HG02981 (cell line): ENCODE data around the gene ACLY.

Experiments used
- ATAC-seq: cut with Tn5 transposase; IDR thresholded peaks from one replicate; pipeline ENCODE4 v1.9.1; 2021; ENCODE audit warnings: mild to moderate bottlenecking, moderate library complexity; ENCODE audit not compliant: unreplicated experiment

Gene ACLY

DNA sequence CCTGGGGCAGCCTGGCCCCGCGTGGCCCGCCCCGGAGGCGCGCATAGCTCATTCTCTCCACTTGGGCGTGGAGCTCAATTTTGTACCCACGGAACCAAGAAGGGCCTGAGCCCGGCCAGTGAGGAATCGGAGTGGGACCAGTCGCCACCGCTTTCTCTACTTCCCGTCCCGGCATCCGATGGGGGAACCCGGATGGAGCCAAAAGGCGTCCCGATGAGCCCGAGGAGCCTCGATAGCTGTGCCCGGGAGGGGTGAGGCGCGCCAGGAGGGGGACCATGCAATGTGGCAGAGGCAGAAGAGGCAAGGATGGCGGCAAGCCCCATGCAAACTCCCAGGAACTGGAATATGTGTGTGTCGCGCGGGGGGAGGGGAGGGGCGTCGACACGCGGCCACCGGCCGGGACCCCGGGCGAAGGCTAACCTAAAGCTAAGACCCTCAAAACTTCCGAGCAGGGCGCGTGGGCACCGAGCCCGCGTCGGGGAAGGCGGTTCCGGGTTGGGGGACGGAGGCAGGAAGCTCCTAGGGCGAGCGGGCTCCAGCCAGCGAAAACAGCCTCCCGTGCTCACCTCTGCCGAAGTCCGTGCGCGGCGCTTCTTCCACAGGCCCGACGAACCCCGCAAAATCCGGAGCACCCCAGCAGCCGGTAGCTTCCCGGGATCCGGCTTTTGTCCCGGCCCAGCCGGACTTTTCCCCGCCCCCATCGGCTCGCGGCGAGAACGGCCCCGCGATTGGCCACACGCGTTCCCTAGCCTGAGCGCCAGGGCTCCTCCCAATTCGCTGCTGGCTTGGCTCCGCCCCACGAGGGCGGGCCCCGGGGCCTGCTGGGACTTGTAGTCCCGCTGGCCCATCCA, at the start of gene ACLY:
Gene ACLY, minus strand, starts transcription at position 638 of the 851 bp plus-strand sequence. CDS start 5,078 bp downstream, outside the sequence.
- ATAC-seq = peak; percentile 94

DNA sequence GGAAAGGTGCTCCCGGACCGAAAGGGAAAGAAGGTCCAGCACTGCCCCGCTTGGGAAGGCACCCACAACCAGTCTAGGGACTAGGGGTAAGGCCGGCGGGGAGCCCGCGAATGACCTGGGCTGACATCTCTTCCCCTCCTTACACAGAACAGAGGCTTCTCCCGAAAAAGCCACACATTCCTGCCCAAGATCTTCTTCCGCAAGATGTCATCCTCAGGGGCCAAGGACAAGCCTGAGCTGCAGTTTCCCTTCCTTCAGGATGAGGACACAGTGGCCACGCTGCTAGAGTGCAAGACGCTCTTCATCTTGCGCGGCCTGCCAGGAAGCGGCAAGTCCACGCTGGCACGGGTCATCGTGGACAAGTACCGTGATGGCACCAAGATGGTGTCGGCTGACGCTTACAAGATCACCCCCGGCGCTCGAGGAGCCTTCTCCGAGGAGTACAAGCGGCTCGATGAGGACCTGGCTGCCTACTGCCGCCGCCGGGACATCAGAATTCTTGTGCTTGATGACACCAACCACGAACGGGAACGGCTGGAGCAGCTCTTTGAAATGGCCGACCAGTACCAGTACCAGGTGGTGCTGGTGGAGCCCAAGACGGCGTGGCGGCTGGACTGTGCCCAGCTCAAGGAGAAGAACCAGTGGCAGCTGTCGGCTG, 49.3 kb upstream of the ACLY start:
- no peak for ATAC-seq

DNA sequence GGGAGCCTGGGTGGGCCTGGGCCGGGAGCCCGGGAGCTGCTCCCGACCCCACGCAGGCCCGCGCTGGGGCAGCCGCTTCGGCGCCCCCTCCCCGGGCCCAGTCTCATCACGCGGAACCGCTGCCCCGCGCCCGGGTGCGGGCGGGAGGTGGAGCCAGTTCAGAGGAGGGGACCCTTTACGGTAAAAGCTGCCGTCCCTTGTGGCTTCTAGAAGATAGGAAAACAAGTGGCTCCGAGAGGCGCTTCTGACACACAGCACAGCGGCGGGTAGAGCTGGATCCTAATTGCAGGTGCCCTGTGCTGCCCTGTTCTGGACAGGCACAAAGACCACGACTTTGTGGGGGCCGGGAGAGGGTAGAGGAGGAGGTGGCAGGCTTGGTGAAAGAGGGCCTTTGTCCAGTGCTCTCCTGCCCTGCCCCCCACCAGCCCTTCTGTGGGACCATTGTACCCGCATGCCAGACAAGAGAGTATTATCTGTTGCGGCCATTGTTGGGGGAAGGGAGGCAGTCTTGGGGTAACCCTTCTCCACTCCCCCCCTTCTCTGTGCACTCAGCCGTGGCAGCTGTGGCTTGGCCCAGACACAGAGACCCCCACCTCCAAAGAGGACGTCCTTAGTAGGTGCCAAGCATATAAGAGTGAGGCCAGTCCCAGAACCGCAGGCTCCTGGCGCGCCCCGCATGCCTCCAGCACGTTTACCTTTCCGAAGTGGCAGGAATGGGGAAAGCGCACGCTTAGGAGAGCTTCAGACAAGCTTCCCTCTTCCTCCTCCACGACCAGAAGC, 48.6 kb upstream of the ACLY start:
- peak; percentile 12 for ATAC-seq

DNA sequence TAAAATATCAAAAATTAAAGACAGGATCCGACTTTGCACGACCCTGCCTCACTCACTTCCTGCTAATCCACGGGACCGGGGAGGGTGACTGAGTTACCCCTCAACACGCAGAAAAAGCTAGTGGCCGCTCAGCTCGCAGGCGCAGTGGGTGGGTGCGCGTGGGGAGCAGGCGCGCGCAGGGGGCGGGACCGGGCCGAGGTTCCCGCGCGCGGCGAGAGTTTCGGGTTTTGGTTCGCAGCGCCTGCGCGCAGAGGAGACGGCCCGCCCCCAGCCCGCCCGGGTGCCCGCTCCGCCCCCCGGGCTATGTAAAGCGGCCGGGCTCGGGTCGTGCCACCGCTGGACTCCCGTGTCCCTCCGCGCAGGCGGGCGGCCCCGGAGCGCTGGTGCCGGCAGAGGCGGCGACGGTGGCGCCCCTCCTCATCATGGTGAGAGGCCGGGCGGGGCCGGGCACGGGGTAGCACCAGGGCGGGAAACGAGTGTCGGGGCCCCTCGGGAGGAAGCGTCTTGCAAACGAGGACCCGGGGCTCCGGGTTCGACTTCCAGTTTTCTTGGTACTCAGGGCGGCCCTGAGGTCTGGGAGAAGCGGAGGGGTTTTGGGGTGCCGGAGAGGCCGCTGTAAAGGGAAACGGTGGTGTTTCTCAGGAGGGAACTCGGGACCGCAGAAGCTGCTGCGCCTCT, 47.9 kb upstream of the ACLY start, which contains the start of gene CNP:
Gene CNP, plus strand, starts transcription at position 333 of the 678 bp plus-strand sequence. Its CDS starts 90 bp downstream, at position 423.
- ATAC-seq = peak; percentile 67

DNA sequence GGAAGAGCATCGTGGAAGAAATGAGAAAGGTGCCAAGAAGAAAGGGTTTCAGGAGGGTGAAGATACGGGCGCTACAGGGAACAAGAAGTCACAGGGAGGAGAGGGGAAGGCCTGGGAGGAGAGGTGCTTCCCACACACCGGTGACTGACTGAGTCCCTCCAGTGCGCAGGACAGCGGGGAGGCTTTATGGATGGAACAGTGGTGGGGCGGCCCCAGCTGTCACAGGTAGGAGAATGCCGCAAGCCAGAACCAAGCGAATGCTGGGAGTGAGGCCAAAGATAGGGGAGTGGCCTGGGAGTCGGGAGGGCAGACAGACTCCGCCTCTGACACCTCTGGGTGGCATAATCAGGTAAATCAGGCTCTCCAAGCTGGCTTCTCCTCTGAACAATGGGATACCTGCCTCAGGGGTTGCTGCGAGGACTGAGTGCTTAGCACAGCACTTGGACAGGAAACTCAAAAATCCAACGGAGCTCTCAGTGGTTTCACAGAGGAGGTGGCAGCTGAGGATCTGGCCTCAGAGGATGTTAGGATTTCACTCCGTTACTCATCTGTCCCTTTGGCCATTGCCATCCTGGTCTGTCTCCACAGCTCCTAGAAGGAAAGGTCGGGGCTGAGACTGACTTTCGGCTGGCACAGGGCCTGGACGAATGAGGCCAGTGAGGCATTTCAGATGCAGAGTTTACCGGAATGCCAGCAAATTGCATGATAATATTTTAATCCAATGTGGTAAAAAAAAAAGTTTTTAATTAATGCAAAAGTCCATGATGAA, 47.1 kb upstream of the ACLY start:
- ATAC-seq = no peak

DNA sequence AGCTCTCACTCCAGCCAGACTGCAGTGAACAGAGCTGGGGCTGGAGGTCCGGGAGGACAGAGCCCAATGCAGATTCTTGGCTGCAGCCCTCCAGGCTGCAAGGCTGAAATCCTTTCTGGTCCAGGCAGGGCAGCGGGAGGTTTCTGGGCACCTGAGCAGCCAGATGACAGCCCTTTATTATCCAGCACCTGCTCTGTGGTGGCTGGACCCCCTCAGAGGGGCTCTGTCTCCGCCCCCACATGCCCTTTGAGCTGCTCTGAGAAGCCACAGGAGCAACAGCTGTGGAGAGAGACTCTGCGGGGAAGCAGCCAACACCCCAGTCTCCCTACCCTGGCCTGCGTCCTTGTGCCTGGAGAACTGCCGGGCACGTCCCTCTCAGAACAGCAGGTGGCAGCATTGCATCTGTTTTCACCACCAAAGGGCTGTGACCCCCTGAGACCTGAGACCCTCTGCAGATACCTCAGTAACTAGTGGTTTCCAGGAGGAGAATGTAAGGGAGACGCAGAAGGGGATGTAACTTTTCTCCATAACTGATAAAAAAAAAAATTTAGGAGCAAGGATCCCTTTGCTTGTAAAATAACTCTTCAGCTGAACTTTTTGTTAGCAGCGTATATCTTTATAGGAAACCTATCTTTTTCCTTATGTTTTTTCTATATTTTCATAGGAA, 44.1 kb upstream of the ACLY start:
- ATAC-seq = no peak

DNA sequence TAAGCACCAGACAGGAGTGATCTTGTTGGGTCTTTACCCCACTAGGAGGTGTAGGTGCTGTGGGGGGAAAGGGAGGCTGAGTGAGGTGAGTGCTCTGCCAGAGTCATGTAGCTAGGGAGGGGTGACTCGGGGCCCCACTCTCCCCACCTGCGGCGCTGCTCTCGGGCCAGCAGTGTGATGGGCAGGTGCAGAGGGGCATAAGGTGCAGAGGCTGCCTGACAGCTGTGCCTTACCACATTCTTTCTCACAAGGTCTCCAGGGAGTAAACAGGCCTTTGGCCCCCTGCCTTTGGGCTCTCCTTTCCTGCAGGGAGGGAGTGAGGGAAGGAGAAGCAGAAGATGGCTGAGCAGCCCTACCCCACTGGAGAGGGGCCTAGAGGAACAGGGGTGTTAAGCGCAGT, 43.4 kb upstream of the ACLY start:
- ATAC-seq = no peak

DNA sequence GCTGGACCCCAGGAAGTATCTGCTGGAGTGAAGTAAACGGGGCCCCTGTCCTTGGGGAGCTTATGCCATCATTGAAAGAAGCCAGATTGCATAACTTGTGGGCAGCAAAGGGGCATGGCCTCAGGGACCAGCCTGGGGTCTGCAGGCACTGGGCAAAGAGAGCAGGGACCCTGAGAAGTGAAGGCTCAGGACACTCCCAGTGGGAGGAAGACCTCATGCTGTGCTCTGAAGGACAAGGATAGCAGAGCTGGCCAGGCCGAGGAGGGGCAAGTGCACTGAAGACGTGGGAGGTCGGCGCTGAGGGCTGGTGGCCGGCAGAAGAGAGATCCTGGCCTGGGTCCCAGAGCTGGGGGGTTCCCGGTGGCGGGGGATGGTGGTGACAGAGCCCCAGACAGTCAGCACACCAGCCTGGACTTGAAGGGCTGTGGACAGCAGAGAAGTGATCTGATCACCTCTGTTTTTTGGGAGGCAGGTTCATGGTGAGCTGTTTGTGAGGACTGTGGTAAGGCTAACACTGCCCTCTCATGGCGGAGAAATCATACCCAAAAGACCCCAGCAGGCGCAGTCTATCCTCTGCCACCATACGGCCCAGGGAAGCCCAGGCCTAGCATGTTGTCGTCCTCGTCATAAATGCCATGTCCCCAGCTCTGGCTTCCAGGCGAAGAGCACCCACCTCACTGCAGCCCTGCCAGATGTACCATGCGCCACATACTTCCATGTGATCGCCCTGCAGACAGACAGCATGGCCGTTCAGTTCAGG, 40.8 kb upstream of the ACLY start:
- no peak for ATAC-seq

DNA sequence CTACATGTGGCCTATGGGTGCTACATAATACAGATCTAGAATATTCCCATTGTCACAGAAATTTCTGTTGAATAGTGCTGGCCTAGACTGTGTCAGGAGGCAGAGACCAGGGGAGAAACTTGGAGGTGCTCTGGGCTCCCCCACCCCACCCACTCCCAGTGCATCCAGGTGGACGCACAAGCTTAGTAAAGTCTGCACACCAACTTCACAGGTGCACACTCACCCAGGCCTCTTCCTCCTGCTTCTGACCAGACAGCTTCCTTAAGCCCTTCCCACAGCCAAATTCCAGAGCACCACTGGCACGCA, 40.2 kb upstream of the ACLY start:
- ATAC-seq = no peak

DNA sequence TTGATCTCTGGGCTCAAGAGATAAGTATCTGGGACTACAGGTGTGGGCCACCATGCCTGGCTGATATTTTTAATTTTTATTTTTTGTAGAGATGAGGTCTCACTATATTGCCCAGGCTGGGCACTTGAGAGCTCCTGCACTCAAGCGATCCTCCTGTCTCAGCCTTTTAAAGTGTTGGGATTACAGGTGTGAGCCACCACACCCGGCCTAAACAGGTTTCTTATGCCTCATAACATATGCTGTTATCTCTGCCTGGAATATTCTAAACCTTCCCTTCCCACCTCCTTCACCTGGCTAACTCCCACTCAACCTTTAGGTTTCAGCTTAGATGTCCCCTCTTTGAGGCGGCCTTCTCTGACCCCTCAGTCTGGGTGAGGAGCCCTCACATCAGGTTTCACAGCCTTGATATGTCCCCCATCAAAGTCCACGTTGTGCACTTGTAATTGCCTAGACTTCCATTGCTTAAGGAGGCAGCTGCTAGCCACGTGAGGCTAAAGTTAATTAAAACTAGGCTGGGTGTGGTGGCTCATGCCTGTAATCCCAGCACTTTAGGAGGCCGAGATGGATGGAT, 39.2 kb upstream of the ACLY start:
- no peak for ATAC-seq

DNA sequence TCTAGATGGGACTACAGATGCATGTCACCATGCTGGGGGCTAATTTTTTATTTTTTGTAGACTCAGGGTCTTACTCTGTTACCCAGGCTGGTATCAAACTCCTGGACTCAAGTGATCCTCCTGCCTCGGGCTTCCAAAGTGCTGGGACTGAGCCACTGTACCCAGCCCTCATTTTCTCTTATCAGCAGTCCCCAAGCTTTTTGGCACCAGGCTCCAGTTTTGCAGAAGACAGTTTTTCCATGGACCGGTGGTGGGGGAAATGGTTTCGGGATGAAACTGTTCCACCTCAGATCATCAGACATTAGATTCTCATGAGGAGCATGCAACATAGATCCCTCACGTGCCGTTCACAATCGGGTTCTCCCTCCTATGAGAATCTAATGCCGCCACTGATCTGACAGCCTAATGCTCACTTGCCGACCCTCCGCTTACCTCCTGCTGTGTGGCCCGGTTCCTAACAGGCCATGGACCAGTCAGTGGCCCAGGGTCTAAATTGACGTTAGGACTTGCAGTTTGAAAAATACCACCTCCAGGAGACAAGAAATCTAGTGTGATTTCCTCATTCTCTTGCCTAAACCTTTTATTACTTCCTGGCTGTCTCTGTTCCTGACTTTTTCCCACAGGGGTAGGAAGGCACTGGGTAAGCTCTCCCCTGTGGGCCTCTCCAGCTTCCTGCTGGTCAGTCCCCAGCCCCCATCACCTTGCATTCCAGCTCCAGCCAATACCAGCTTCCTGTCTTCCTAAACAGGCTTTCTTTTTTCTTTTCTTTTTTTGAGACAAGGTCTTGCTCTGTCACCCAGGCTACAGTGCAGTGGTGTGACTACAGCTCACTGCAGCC, 38.5 kb upstream of the ACLY start:
- no peak for ATAC-seq

DNA sequence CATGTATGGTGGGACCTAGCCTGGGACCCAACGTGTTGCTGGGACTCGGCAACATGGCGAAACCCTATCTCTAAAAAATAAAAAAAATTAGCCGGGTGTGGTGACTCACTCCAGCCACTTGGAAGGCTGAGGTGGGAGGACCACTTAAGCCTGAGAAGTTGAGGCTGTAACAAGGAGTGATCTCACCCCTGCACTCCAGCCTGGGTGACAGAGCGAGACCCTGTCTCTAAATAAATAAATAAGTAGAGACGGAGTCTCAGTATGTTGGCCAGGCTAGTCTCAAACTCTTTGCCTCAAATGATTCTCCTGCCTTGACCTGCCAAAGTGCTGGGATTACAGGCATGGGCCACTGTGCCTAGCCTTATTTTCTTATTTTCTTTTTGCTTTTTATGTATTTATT, 37.8 kb upstream of the ACLY start:
- no peak for ATAC-seq

DNA sequence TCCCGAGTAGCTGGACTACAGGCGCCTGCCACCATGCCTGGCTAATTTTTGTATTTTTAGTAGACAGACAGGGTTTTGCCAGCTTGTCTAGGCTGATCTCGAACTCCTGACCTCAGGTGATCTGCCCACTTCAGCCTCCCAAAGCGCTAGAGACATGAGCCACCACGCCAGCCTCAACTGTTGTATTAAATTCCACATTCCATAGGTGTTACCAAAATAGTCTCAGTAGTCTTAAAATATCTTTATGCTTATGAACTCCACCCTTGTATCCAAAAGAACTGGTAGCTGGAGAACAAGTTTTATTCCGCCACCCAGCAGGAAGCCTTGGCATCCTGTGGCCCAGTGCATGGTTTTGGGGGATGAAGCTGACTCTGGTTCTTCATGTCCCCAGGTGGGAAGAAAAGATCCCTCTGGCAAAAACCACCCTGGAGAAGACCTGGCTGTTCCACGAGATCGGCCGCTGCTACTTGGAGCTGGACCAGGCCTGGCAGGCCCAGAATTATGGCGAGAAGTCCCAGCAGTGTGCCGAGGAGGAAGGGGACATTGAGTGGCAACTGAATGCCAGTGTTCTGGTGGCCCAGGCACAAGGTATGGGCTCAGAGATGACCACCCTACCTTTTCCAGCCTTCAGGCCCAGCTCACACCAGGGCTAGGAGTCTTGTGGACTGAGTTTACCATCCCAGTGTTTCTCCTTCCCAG, 30.2 kb upstream of the ACLY start:
- ATAC-seq = no peak

DNA sequence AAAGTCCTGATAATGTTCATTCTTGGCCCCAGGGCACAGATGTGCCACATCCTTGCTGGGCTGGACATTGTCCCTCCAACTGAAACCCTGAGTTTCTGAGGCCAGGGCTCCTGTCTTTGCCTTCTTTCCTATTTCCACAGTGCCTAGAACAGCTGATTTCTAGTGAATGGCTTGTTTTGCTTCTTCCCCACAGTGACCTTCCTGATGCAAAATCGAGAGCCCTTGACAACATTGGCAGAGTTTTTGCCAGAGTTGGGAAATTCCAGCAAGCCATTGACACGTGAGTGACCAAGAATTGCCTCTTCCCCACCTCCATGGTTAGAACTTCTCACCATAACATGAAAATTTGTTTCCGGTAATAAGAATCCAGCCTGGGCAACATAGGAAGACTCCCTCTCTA, 26.2 kb upstream of the ACLY start:
- ATAC-seq = no peak

DNA sequence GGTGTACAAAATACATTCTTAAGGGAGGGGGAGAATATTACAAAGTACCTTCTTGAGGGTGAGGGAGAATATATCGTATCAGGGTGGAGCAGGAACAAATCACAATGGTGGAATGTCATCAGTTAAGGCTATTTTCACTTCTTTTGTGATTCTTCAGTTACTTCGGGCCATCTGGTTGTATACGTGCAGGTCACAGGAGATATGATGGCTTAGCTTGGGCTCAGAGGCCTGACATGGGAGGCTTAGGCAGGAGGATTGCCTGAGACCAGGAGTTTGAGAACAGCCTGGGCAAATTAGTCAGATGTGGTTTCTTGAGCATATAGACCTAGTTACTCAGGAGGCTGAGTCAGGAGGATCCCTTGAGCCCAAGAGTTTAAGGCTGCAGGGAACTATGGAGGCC, 24.7 kb upstream of the ACLY start:
- no peak for ATAC-seq

DNA sequence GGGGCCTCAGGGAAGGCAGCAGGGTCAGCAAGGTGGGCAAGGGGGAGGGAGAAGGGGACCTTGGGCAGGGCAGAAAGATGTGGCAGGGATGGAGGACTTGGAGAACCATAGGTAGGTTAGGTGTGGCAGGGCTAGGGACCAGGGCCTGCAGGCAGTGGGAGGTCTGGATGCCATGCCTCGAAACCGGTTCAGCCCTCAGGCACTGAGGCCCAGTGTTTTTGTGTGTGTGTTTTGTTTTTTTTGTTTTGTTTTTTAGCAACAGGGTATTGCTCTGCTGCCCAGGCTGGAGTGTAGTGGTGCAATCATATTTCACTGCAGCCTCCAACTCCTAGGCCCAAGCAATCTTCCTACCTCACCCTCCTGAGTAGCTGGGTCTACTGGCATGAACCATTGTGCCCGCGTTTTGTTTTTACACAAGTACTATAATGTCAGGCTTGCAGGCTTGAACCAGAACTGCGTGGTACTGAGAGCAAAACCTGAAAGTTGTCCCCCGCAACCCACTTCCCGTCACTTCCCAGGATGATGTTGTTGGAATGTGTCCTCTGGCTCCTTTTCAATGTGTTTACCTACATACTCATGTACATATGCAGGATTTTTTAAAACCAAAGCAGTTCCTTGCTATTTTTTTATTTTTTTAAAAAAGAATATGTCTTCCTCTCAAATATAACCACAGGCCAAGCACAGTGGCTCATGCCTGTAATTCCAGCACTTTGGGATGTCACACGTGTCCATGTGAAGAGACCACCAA, 24.0 kb upstream of the ACLY start:
- ATAC-seq = no peak

DNA sequence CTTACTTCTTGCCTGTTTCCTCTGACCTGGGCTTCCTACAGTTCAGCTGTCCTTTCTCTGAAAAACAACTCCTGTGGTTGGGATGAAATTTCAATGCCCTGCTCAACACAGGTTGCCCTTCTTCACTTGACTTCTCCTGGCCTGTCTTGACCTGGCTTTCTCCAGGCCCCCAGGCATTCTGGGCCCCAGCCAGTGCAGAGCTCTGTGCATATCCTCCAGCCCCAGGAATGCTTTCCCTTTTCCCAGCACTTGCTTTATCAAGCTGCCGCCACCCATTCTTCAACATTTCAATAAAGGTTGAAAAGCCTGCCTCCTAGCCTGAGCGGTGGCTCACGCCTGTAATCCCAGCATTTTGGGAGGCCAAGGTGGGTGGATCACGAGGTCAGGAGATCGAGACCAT, 22.4 kb upstream of the ACLY start:
- no peak for ATAC-seq
